Measurements from ENCODE around the gene SPEM3. TPM values are rescaled to one million over a fixed set of nuclear protein-coding genes. Genes with fewer than 3 reads are reported as not detected.

Gene SPEM3
- total and polyA plus RNA-seq, 2 experiments from 2014 or later = not detected

GRCh38 chr17:7464081-7464480, 35.4 kb downstream of the SPEM3 start:
- no peak for TF ChIP-seq EZH2 (IDR thresholded peaks at IDR 0.05; ENCODE audit: insufficient read depth, poor library complexity, severe bottlenecking)
- TF ChIP-seq EZH2phosphoT487 (IDR thresholded peaks at IDR 0.05; ENCODE audit: insufficient read depth, low read depth) = no peak
- WGBS, 2 experiments (ENCODE audit: low coverage in 1 of 2, low lambda C conversion rate in 2 of 2, missing lambda C conversion rate in 2 of 2) = 80 to 84% methylated on average over 7 to 9 of the region's 9 CpGs
- 0 out of 2 replicates have a peak, but pooled peaks cover 2% of the 10 kb centered on the region for H3K4me1 ChIP-seq (ENCODE audit: insufficient read depth)
- no peaks in the 10 kb centered on the region for H3K27me3 ChIP-seq (replicated peaks; ENCODE audit: insufficient read depth)
- H3K36me3 ChIP-seq (ENCODE audit: low read depth) = peaks cover 7% of the 10 kb centered on the region; the same call in 1 of the 2 replicates
- in situ Hi-C loops (cut with MboI) = no loop called here
- H3K4me3 ChIP-seq = no peak overlapping the region
- H3K79me2 ChIP-seq (ENCODE audit: insufficient read depth) = peaks cover 54% of the 10 kb centered on the region
- H3K9me3 ChIP-seq (ENCODE audit: low read depth) = no peaks in the 10 kb centered on the region
- no peak overlapping the region for H3K4me2 ChIP-seq (ENCODE audit: unreplicated experiment)
- no peaks in the 10 kb centered on the region for H3K9me2 ChIP-seq (ENCODE audit: insufficient read depth)
- no peak for DNase-seq
- no peak overlapping the region for H2AFZ ChIP-seq
- H3K9ac ChIP-seq = no peak overlapping the region
- peaks cover 19% of the 10 kb centered on the region for H3F3A ChIP-seq (ENCODE audit: insufficient read depth)
- H4K20me1 ChIP-seq (ENCODE audit: insufficient read depth) = no peaks in the 10 kb centered on the region
- H3K27ac ChIP-seq = no peak overlapping the region

DNA sequence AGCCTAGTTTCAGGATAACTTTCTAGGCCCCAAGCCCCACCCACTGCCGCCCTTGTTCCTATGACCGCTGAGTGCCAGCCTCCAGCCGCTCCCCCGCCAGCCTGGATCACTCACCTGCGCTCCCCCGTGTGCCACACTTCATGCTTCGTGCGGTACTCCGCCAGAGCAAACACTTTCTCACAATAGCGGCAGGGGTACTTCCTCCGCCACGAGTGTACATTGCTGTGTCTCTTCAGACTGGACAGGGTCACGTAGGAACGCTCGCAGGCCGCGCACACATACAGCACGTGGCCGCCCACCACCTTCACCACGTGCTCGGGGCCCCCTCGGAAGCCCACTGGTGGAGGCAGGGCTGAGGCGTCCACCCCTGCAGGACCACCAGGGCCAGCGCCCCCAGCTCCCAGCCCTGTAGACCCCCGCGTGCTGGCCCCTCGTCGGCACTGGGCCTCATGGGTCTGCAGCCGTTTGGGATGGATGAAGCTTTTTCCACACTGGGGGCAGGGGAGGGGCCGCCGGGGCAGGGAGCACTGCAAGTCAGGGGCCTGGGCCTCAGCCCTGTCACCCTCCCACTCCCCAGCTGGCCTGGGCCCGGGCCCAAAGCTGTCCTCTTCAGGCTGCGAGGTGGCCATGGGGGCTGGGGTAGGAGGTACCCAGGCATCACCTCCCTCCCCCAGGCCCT, 37.1 kb downstream of the SPEM3 start:
- TF ChIP-seq EZH2 (IDR thresholded peaks at IDR 0.05; ENCODE audit: insufficient read depth, poor library complexity, severe bottlenecking) (no peak), EZH2phosphoT487 (IDR thresholded peaks at IDR 0.05; ENCODE audit: insufficient read depth, low read depth) (no peak)
- Histone ChIP-seq H3K27me3 (replicated peaks; ENCODE audit: insufficient read depth) (no peaks in the 10 kb centered on the region), H3K9me3 (ENCODE audit: low read depth) (no peaks in the 10 kb centered on the region), H3K36me3 (ENCODE audit: low read depth) (peaks cover 7% of the 10 kb centered on the region; the same call in 1 of the 2 replicates), H3K79me2 (ENCODE audit: insufficient read depth) (peaks cover 71% of the 10 kb centered on the region), H3K9me2 (ENCODE audit: insufficient read depth) (no peaks in the 10 kb centered on the region), H3K4me1 (ENCODE audit: insufficient read depth) (0 out of 2 replicates have a peak, but pooled peaks cover 2% of the 10 kb centered on the region), H3K27ac (no peak overlapping the region), H3K4me2 (ENCODE audit: unreplicated experiment) (no peak overlapping the region), H3F3A (ENCODE audit: insufficient read depth) (peaks cover 4% of the 10 kb centered on the region; the same call in 1 of the 2 replicates), H3K9ac (no peak overlapping the region), H3K4me3 (no peak overlapping the region), H2AFZ (no peak overlapping the region), H4K20me1 (ENCODE audit: insufficient read depth) (no peaks in the 10 kb centered on the region)
- no peak for DNase-seq
- in situ Hi-C loops (cut with MboI) = no loop called here
- 93% methylated on average over 19 to 33 of the region's 33 CpGs for WGBS, 2 experiments (ENCODE audit: low coverage in 1 of 2, low lambda C conversion rate in 2 of 2, missing lambda C conversion rate in 2 of 2)

DNA sequence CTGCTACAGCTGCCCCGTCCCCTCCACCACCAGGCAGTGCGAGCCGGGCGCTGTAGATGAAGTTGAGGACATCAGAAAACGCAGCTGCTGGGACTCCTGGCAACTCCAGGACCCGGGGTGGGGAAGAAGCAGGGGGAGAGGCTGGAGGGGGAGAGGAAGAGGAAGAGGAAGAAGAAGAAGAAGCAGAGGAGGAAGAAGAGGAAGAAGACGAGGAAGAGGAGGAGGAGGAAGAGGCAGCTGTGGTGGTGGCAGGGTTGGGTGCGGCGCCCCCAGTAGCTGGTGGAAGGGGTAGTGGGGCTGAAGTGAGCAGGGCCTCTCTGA, 37.6 kb downstream of the SPEM3 start:
- no peak overlapping the region for H2AFZ ChIP-seq
- WGBS, 2 experiments (ENCODE audit: low coverage in 1 of 2, low lambda C conversion rate in 2 of 2, missing lambda C conversion rate in 2 of 2) = 93% methylated on average over 8 to 9 of the region's 9 CpGs

DNA sequence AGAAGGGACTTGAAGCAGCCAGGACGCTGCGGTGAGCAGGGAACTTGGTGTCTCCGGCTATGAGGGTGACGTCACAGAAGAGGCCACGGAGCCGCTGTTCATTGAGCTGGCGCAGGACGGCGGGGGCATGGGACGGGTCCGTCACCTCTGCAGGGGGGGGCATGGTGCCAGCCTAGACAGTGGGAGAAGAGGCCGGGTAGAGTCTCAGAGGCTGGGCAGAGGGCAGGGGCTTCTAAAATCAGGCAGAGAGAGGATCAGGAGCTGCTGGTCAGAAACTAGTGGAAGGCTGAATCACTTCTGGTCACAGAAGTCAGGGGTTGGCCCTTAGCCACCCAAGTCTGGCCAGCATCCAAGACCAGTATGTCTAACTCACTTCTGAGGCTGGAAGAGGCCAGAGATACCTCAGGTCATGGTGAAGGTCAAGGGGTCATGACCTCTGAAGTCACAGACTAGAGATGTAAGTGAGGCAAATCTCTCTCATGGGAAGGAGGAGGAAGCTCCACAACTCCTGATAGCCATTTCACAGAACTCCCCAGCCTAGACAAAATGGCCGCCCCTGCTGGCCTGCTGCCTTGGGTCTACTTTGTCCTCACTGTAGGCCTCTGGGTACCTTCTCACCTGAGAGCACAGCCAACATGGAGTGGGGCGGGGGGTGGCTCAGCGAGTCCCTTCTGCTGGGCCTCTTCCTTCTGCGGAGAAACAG, 38.1 kb downstream of the SPEM3 start:
- no peak overlapping the region for H3K4me3 ChIP-seq
- no peak overlapping the region for H3K9ac ChIP-seq
- DNase-seq = peak; percentile 40
- H3K79me2 ChIP-seq (ENCODE audit: insufficient read depth) = peaks cover 81% of the 10 kb centered on the region
- H3K9me2 ChIP-seq (ENCODE audit: insufficient read depth) = no peaks in the 10 kb centered on the region
- H3K27me3 ChIP-seq (replicated peaks; ENCODE audit: insufficient read depth) = no peaks in the 10 kb centered on the region
- H3K9me3 ChIP-seq (ENCODE audit: low read depth) = no peaks in the 10 kb centered on the region
- no peaks in the 10 kb centered on the region for H3F3A ChIP-seq (ENCODE audit: insufficient read depth)
- H3K36me3 ChIP-seq (ENCODE audit: low read depth) = peaks cover 7% of the 10 kb centered on the region; the same call in 1 of the 2 replicates
- in situ Hi-C loops (cut with MboI) = no loop called here
- 85 to 90% methylated on average over 16 of the region's 16 CpGs for WGBS, 2 experiments (ENCODE audit: low coverage in 1 of 2, low lambda C conversion rate in 2 of 2, missing lambda C conversion rate in 2 of 2)
- H4K20me1 ChIP-seq (ENCODE audit: insufficient read depth) = no peaks in the 10 kb centered on the region
- H2AFZ ChIP-seq = no peak overlapping the region
- H3K4me2 ChIP-seq (ENCODE audit: unreplicated experiment) = no peak overlapping the region
- no peak for TF ChIP-seq EZH2 (IDR thresholded peaks at IDR 0.05; ENCODE audit: insufficient read depth, poor library complexity, severe bottlenecking)
- no peak for TF ChIP-seq EZH2phosphoT487 (IDR thresholded peaks at IDR 0.05; ENCODE audit: insufficient read depth, low read depth)
- 0 out of 2 replicates have a peak, but pooled peaks cover 2% of the 10 kb centered on the region for H3K4me1 ChIP-seq (ENCODE audit: insufficient read depth)
- no peak overlapping the region for H3K27ac ChIP-seq

More for the DNA sequence above, 37.6 kb downstream of the SPEM3 start:
- no peak overlapping the region for H3K9ac ChIP-seq
- H3K9me3 ChIP-seq (ENCODE audit: low read depth) = no peaks in the 10 kb centered on the region
- H3K4me3 ChIP-seq = no peak overlapping the region
- no peak overlapping the region for H3K27ac ChIP-seq
- 0 out of 2 replicates have a peak, but pooled peaks cover 2% of the 10 kb centered on the region for H3K4me1 ChIP-seq (ENCODE audit: insufficient read depth)
- TF ChIP-seq EZH2 (IDR thresholded peaks at IDR 0.05; ENCODE audit: insufficient read depth, poor library complexity, severe bottlenecking) = no peak
- TF ChIP-seq EZH2phosphoT487 (IDR thresholded peaks at IDR 0.05; ENCODE audit: insufficient read depth, low read depth) = no peak
- in situ Hi-C loops (cut with MboI) = no loop called here
- H4K20me1 ChIP-seq (ENCODE audit: insufficient read depth) = no peaks in the 10 kb centered on the region
- no peak overlapping the region for H3K4me2 ChIP-seq (ENCODE audit: unreplicated experiment)
- H3K27me3 ChIP-seq (replicated peaks; ENCODE audit: insufficient read depth) = no peaks in the 10 kb centered on the region
- H3K79me2 ChIP-seq (ENCODE audit: insufficient read depth) = peaks cover 76% of the 10 kb centered on the region
- DNase-seq = no peak
- H3K9me2 ChIP-seq (ENCODE audit: insufficient read depth) = no peaks in the 10 kb centered on the region
- H3K36me3 ChIP-seq (ENCODE audit: low read depth) = peaks cover 7% of the 10 kb centered on the region; the same call in 1 of the 2 replicates
- H3F3A ChIP-seq (ENCODE audit: insufficient read depth) = no peaks in the 10 kb centered on the region
